HEK293 (cell line): ENCODE data around the gene RFNG.

ENCODE experiments used
- CTCF ChIP-seq: fragments of 450-650 bp; formaldehyde crosslinking; IDR thresholded peaks from 2 replicates; pipeline ENCODE4 v1.5.1; 2016; ENCODE audit warnings: missing biosample characterization, missing genetic modification characterization
- EGR2 ChIP-seq: fragments of 450-650 bp; formaldehyde crosslinking; IDR thresholded peaks from 2 replicates; pipeline ENCODE4 v1.5.1; 2016; ENCODE audit warnings: low read depth, missing biosample characterization, missing genetic modification characterization
- REST ChIP-seq: fragments of 450-650 bp; formaldehyde crosslinking; IDR thresholded peaks from 2 replicates; pipeline ENCODE4 v1.5.1; 2016; ENCODE audit warnings: missing biosample characterization, missing genetic modification characterization
- SETDB1 ChIP-seq: IDR thresholded peaks from one replicate; pipeline ENCODE4 v1.6.1; 2017; ENCODE audit warnings: mild to moderate bottlenecking, low read length, moderate library complexity, mixed read lengths; ENCODE audit not compliant: insufficient read length
- ZBTB7A ChIP-seq: fragments of 450-650 bp; formaldehyde crosslinking; IDR thresholded peaks from 2 replicates; pipeline ENCODE4 v1.5.1; 2016; ENCODE audit warnings: low read depth, missing biosample characterization, missing genetic modification characterization
- ZNF146 ChIP-seq: fragments of 450-650 bp; formaldehyde crosslinking; IDR thresholded peaks from 2 replicates; pipeline ENCODE4 v1.5.1; 2016; ENCODE audit warnings: missing biosample characterization, missing genetic modification characterization
- ZNF184 ChIP-seq: fragments of 450-650 bp; IDR thresholded peaks from 2 replicates; pipeline ENCODE4 v1.5.1; 2018; ENCODE audit warnings: missing biosample characterization, mild to moderate bottlenecking, missing genetic modification characterization
- ZNF274 ChIP-seq, 2 experiments: fragments of 200-500 bp in 1 of 2; fragments of 450-650 bp in 1 of 2; sonication (Bioruptor generic) in 1 of 2; formaldehyde crosslinking in 1 of 2; IDR thresholded peaks; 2 replicates each; pipeline versions ENCODE4 v1.5.1 to v1.6.1; 2014 to 2016; ENCODE audit warnings: borderline replicate concordance in 1 of 2, inconsistent platforms in 1 of 2, low read length in 1 of 2, missing biosample characterization in 1 of 2, missing genetic modification characterization in 1 of 2
- ZNF398 ChIP-seq: fragments of 450-650 bp; formaldehyde crosslinking; IDR thresholded peaks from 2 replicates; pipeline ENCODE4 v1.5.1; 2017; ENCODE audit warnings: missing biosample characterization, missing genetic modification characterization
- ZNF776 ChIP-seq: fragments of 450-650 bp; formaldehyde crosslinking; IDR thresholded peaks from 2 replicates; pipeline ENCODE4 v1.5.0; 2017; ENCODE audit warnings: missing biosample characterization, missing genetic modification characterization, borderline replicate concordance
- ZNF792 ChIP-seq: fragments of 450-650 bp; formaldehyde crosslinking; IDR thresholded peaks from 2 replicates; pipeline ENCODE4 v1.5.1; 2016; ENCODE audit warnings: missing biosample characterization, missing genetic modification characterization

GRCh38 chr17:82092628-82092994 is 41.0 kb upstream of the RFNG start:
- no peak for TF ChIP-seq ZNF274 (IDR thresholded peaks at IDR 0.05; ENCODE audit: low read length)
- no peak for TF ChIP-seq ZNF274 (tag by site-specific recombination; IDR thresholded peaks at IDR 0.05; ENCODE audit: borderline replicate concordance)
- TF ChIP-seq CTCF (tag by site-specific recombination), result no peak
- TF ChIP-seq ZNF792 (tag by site-specific recombination), result no peak
- TF ChIP-seq REST, result no peak
- no peak for TF ChIP-seq ZBTB7A (tag by site-specific recombination)
- TF ChIP-seq SETDB1, result no peak
- TF ChIP-seq EGR2, result no peak
- no peak for TF ChIP-seq ZNF776 (tag by site-specific recombination)
- TF ChIP-seq ZNF146, result no peak
- no peak for TF ChIP-seq ZNF398 (tag by site-specific recombination)
- no peak for TF ChIP-seq ZNF184
